NCI-H146 (cell line): ENCODE measurements around the gene KDM5B.
A peak's percentile ranks its signal among the peaks of the same experiment; 100 is the strongest.
"Not testable (repeated sequence)": the region's sequence is repeated elsewhere in the genome, so short reads cannot be mapped to it uniquely, and the experiment has no call there.

Experiments
- DNase-seq: peaks from one replicate; lab custom pipeline; 2025; lab: John Stamatoyannopoulos, UW

KDM5B gene

GRCh38 chr1:202812176-202813026 is 4.2 kb upstream of the KDM5B start:
- DNase-seq: no peak

DNA sequence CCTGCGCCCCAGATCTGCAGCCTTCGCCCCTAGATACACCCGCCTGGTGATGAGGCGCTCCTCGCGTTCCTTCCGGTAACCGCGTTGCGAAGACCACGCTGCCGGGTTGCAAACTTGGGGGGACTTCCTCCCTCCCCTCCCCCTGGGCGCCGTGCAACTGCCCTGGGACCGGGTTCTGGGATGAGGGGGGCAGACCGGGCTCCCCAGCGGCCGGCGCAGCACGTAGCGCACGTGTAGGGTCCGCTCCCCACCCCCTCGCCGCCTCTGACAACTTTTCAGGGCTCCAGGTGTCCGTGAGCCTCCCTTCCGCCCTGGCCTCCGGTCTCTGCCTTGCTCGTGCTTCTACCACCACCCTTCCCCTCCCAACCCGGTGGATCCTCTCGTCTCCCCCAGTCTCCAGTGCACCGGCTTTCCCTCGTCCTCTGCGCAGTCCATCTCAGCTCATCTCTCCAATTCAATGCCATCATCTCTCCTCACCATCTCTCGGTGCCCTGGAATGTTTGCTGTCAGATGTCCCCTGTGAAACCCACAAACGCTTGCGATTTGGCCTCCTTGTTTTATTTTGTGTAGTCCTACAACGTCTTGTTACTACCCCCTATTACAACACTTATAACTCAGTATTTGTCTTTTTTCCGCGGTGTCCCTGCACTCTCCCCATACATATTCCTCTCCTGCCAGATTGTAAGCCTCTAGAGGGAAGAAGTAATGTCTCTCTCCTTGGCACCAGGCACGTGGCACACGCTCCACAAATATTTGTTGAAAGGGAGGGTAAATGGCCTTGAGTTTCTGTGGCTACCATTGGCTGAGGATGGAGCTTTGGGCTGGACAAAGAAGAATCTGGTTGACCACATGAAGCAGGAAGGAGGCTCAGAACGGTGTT is 3.3 kb upstream of the KDM5B start:
- DNase-seq: peak; percentile 44

DNA sequence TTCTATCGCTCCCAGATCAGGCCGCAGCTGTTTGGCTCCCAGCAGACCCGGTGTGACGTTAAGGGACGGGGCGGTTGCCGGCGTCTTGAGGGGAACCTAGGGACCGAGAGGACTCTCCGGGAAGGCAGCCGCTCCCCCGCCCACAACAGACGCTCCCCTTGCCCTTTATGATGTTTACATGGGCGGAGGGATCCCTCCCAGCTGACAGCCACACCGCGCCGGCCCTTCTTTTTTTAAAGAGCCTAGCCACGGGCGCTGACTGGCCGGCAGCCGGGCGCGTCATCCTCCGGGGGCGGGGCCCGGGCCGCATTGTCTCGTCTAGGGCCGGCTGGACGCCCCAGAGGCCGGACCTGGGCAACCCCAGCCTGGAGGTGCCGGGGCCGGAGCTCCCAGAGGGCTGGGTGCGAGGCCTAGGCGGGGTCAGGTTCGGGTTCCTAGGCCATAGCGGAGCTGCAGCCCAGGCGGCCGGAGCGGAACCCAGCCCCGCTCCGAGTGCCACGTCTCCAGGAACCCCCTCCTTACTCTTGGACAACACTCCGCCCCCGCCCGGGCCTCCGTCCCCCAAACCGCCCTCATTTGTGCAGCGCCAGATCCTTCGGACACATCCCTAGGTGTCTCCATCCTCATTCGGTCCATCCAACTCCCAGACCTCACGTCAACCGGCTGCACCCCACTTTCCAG is 2.5 kb upstream of the KDM5B start, which contains the start of gene PCAT6:
TSS of gene PCAT6 (plus strand) at position 340 of the 681 bp plus-strand sequence.
- DNase-seq: peak; percentile 98

DNA sequence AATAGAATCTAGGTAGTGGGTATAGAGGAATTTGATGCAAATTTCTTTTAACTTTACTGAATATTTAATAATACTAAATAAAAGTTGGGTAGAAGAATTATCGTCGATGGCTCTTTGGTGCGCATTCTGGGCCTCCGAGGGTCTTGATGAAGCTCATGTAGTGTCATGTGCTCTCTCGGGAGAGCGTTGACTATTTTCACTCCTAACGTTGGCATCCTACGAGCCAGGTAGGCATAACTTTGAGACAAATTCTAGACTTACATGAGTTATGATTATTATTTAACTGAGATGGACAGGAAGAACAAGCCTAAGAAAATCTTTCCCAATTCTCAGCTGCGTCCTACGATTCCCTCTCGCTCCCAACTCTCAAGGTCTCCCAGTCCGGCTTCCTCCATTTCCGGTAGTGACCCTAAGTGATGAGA is 2.0 kb upstream of the KDM5B start:
- DNase-seq: no peak

GRCh38 chr1:202809597-202810159 is 1.5 kb upstream of the KDM5B start:
- DNase-seq: no peak

DNA sequence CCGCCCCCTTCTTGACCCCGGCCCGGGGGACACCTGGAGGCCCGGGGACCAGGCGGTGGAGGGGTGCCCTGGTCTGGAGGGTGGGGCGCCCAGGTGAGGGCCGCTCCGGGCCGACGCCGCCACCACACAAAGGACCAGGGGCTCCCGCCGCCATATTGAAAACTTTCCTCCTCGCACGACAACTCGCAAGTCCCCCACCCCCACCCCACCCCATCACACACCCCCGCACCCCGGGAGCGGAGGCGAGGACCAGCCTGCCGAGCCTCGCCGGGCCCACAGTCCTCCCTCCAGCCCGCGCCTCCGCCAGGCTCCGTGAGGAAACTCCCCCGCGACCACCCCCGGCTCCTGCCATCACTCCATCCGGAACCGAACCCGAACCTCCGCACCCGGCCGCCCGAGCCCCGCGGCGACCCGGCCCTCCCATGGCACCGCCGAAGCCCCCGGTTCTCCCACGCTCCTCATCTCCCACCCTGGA is 733 bp downstream of the KDM5B start:
- peak; percentile 59 for DNase-seq

DNA sequence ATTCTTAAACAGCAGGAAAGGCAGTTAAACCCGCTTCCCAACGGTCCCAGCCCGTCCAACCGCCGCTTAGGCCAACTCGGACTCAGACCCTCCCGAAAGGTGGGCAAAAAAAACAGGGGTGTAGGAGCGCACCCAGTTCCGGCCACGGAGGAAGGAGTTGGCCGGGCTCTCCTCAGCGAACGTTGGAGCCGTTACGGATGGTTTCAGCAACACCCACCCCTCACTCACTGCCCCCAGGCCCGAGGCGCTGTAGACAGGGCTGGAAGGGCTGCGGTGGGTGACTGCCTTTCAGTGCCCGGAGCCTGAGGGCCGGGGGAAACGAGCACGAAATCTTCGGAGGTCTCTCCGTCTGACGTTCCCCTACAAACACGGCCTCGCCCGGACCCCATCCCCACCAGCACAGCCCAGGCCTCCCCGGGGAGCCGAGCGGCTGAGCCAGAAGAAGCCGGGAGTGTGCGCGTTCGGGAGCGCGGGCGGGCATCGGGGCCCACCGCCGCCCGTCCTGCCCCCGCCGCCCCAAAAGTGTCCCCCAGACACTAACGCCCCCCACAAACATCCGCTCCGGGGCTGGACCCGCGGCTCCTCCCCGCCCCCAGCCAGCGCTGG is 1.3 kb downstream of the KDM5B start:
- DNase-seq: peak; percentile 47

GRCh38 chr1:202805886-202806844 is 2.1 kb downstream of the KDM5B start:
- no peak for DNase-seq

- DNase-seq: no peak
Measured at GRCh38 chr1:202804126-202804525, 4.1 kb downstream of the KDM5B start.

DNA sequence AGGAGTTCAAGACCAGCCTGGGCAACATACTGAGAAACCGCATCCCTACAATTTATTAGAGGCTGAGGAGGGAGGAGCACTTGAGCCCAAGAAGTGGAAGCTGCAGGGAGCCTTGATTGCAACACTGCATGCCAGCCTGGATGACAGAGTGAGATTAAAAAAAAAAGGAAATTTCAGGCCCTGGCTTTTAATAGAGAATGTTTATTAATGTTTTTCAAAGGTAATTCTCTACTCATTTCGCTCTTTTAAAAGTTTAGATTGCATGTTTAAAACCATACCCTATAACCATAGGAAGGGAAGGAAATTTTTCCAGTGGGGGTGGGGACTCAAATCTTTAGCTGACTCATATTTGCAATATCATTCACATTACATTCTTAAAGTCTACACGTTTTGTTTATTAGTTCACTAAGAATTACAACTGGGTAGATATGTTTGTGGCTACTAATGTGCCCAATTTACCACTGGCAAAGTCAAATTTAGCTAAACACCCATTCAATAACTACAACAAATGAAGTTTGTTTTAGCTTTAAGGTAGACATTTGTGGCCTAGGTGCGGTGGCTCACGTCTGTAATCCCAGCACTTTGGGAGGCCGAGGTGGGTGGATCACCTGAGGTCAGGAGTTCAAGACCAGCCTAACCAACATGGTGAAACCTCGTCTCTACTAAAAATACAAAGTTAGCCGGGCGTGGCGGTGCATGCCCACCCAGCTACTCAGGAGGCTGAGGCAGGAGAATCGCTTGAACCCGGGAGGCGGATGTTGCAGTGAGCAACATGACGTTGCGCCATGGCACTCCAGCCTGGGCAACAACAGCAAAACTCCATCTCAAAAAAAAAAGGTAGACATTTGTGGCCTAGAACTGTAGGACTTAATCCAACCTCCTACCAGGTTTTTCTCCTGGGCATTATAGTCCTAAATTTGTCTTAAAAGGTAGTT is 5.0 kb downstream of the KDM5B start:
- no peak for DNase-seq

DNA sequence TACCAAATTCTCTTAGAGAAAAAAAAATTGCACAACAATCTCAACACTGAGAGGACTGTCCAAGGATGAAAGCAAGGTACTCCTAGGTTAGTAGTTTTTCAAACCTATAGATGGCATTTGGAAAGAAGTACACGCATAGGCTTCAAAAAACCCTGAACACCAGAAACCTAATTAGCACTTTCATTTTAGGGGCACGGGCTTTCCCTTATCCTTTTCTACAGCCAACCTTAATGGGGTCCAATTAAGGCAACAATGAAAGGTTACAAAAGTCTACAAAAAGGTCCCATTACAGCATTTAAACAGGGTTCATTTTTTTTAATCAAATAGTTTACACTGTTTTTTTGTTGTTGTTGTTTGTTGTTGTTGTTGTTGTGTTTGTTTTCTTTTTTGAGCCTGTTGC is 6.2 kb downstream of the KDM5B start:
- no peak for DNase-seq

GRCh38 chr1:202801175-202801574 is 7.0 kb downstream of the KDM5B start:
- DNase-seq: no peak

- DNase-seq: no peak
Measured at GRCh38 chr1:202800742-202801141, 7.5 kb downstream of the KDM5B start.

GRCh38 chr1:202798792-202799331 is 9.4 kb downstream of the KDM5B start:
- DNase-seq: no peak

- DNase-seq: no peak
Measured at GRCh38 chr1:202798260-202798659, 10.0 kb downstream of the KDM5B start.

- no peak for DNase-seq
Measured at GRCh38 chr1:202796670-202797069, 11.6 kb downstream of the KDM5B start.

- DNase-seq: not testable (repeated sequence)
Measured at GRCh38 chr1:202794931-202795330, 13.3 kb downstream of the KDM5B start.

- DNase-seq: no peak
Measured at GRCh38 chr1:202794051-202794740, 14.0 kb downstream of the KDM5B start.
